GM11168 (cell line): Measurements from ENCODE around the gene PTPRN2.
"Not testable (repeated sequence)": the region's sequence is repeated elsewhere in the genome, so short reads cannot be mapped to it uniquely, and the experiment has no call there.

Source experiments
- in situ Hi-C: fragments of 300-500 bp; cut with MboI; formaldehyde crosslinking; loops from one replicate; pipeline ENCODE4 v1.12.0; 2022; ENCODE audit warnings: low sequenced_read_pairs; ENCODE audit not compliant: unreplicated experiment

Gene PTPRN2

GRCh38 chr7:157568770-157569584, 1018.6 kb downstream of the PTPRN2 start:
- in situ Hi-C loops = no loop called here

- in situ Hi-C loops = no loop called here
Observed at GRCh38 chr7:157568106-157568769, 1019.4 kb downstream of the PTPRN2 start.

GRCh38 chr7:157567666-157568065, 1020.0 kb downstream of the PTPRN2 start:
- in situ Hi-C loops = no loop called here

GRCh38 chr7:157566631-157567006, 1021.0 kb downstream of the PTPRN2 start:
- in situ Hi-C loops = no loop called here

- in situ Hi-C loops = no loop called here
Observed at GRCh38 chr7:157565981-157566630, 1021.5 kb downstream of the PTPRN2 start.

GRCh38 chr7:157565201-157565626, 1022.4 kb downstream of the PTPRN2 start:
- in situ Hi-C loops = no loop called here

- in situ Hi-C loops = no loop called here
Observed at GRCh38 chr7:157564517-157565177, 1023.0 kb downstream of the PTPRN2 start.

GRCh38 chr7:157563467-157564135, 1024.0 kb downstream of the PTPRN2 start:
- in situ Hi-C loops = not testable (repeated sequence)

- in situ Hi-C loops = not testable (repeated sequence)
Observed at GRCh38 chr7:157562522-157563398, 1024.9 kb downstream of the PTPRN2 start.

GRCh38 chr7:157561816-157562410, 1025.7 kb downstream of the PTPRN2 start:
- in situ Hi-C loops = no loop called here

- in situ Hi-C loops = no loop called here
Observed at GRCh38 chr7:157561523-157561785, 1026.2 kb downstream of the PTPRN2 start.

GRCh38 chr7:157560710-157561522, 1026.7 kb downstream of the PTPRN2 start:
- in situ Hi-C loops = no loop called here

- in situ Hi-C loops = no loop called here
Observed at GRCh38 chr7:157560258-157560654, 1027.4 kb downstream of the PTPRN2 start.

- in situ Hi-C loops = no loop called here
Observed at GRCh38 chr7:157559596-157560257, 1027.9 kb downstream of the PTPRN2 start.

- in situ Hi-C loops = no loop called here
Observed at GRCh38 chr7:157558875-157559595, 1028.6 kb downstream of the PTPRN2 start.

GRCh38 chr7:157558516-157558874, 1029.1 kb downstream of the PTPRN2 start:
- in situ Hi-C loops = no loop called here

- in situ Hi-C loops = no loop called here
Observed at GRCh38 chr7:157558061-157558460, 1029.6 kb downstream of the PTPRN2 start.
